AG09309 (cell line): Measurements from ENCODE around the gene KCNQ2.

Experiments used
- DNase-seq: peaks from one replicate; pipeline ENCODE4 v3.0.0-alpha.2; 2010; ENCODE audit warnings: low read depth
- H3K4me3 ChIP-seq: 2 replicates; pipeline ENCODE4 v1.5.1; 2011; ENCODE audit warnings: mild to moderate bottlenecking, low read depth, low read length, moderate library complexity; ENCODE audit not compliant: control insufficient read depth
- TF ChIP-seq, protein P1 (sequence below): IDR thresholded peaks from 2 replicates; pipeline ENCODE4 v1.5.1; 2011; ENCODE audit warnings: mild to moderate bottlenecking, low read depth, low read length, inconsistent platforms; ENCODE audit not compliant: insufficient read depth, control insufficient read depth; ENCODE audit errors: missing control alignments

The KCNQ2 gene

GRCh38 chr20:63376283-63377250 lies 95.9 kb downstream of the KCNQ2 start:
- no peak for DNase-seq
- no peak overlapping the region for H3K4me3 ChIP-seq
- TF ChIP-seq, protein P1, sequence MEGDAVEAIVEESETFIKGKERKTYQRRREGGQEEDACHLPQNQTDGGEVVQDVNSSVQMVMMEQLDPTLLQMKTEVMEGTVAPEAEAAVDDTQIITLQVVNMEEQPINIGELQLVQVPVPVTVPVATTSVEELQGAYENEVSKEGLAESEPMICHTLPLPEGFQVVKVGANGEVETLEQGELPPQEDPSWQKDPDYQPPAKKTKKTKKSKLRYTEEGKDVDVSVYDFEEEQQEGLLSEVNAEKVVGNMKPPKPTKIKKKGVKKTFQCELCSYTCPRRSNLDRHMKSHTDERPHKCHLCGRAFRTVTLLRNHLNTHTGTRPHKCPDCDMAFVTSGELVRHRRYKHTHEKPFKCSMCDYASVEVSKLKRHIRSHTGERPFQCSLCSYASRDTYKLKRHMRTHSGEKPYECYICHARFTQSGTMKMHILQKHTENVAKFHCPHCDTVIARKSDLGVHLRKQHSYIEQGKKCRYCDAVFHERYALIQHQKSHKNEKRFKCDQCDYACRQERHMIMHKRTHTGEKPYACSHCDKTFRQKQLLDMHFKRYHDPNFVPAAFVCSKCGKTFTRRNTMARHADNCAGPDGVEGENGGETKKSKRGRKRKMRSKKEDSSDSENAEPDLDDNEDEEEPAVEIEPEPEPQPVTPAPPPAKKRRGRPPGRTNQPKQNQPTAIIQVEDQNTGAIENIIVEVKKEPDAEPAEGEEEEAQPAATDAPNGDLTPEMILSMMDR = no peak

GRCh38 chr20:63375438-63375837 lies 97.0 kb downstream of the KCNQ2 start:
- no peak for DNase-seq
- H3K4me3 ChIP-seq = no peak overlapping the region
- TF ChIP-seq, protein P1 = no peak

GRCh38 chr20:63374504-63374903 lies 98.0 kb downstream of the KCNQ2 start:
- H3K4me3 ChIP-seq = no peak overlapping the region
- TF ChIP-seq, protein P1 = no peak

GRCh38 chr20:63373996-63374395 lies 98.5 kb downstream of the KCNQ2 start:
- no peak overlapping the region for H3K4me3 ChIP-seq
- TF ChIP-seq, protein P1 = no peak
- DNase-seq = no peak

More at GRCh38 chr20:63374504-63374903, 98.0 kb downstream of the KCNQ2 start:
- DNase-seq = no peak

DNA sequence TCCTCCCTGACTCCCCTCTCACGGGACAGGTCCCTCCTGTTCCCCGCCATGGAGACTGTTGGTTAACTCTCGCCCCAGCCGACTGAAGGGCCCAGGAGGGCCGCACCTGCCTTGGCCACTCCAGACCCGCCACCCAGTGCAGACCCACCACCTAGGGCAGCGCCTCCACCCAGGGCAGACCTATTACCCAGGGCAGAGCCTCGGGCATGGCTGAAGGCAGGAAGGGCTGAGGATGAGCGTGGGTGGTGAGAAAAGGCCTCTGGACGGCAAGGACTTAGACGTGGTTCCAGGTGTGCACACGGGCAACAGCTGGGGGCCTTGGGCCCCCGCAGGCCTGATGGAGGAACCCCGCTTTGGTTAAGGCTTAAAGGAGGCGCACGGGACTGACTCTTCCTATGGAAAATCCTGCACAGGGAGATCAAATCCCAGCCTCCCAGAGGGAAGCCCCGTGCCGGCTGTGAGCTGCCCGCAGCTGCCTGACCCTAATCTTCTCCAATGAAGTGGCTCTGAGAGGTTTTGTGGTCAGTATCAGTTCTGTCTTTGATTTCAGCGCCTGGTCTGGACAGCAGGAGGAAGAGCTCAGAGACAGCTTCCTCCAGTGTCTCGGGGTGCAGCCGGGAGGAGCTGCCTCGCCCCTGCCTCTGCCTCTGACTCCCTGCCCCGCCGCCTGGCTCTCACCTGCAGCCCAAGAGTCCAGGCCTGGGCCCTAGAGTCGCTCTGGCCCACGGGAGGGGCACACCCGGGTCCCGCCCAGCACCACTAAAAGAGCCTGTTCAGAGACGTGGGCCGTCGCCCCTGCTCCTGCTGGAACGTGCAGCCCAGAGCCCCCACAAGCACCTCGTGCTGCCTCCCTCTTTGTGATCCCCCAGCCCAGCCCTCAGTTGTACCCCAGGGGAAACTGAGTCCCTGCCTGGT lies 99.2 kb downstream of the KCNQ2 start:
- TF ChIP-seq, protein P1 = no peak

DNA sequence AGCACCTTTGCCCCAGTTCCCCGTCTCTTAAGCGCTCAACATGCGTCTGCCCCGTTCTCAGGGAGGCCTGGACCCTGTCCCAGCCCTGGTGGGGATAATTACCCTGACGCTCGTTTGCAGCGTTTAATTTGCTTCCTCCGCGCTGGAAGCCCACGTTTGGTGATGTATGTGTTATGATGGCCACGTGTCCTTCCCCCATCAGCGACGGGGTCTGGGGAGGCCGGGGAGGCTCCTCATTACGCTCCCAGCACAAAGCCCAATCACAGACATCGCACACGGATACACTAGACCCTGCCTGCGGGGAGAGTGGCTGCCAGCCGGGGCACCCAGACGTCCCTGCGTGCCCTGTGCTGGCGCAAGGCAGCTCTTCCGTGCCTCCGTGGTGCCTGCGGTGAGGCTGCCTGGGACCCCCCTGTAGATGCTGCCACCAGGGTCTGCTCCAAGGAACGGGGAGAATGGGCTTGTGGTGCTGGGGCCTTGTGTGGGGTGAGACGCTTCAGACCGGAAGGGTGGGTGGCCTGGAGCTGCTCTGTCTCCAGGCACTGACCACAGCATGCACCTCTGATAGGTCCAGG lies 101.1 kb downstream of the KCNQ2 start:
- TF ChIP-seq, protein P1 = no peak
- H3K4me3 ChIP-seq = no peak overlapping the region
- DNase-seq = no peak

More for the DNA sequence above, 99.2 kb downstream of the KCNQ2 start:
- no peak for DNase-seq
- no peak overlapping the region for H3K4me3 ChIP-seq
